Endothelial cell of coronary artery (primary cell): ENCODE measurements around the gene MAN1A1. TPM values are rescaled to one million over a fixed set of nuclear protein-coding genes. Genes with fewer than 3 reads are reported as not detected.

Experiments used
- total RNA-seq: library from RNA; depleted of rRNA; stranded (reverse); fragments of >200 nt; gene quantifications from 2 replicates; pipeline ENCODE4 v1.2.3, GENCODE V29; 2014

Gene MAN1A1
- total RNA-seq: 19.2 and 22.7 TPM in 2 replicates

DNA sequence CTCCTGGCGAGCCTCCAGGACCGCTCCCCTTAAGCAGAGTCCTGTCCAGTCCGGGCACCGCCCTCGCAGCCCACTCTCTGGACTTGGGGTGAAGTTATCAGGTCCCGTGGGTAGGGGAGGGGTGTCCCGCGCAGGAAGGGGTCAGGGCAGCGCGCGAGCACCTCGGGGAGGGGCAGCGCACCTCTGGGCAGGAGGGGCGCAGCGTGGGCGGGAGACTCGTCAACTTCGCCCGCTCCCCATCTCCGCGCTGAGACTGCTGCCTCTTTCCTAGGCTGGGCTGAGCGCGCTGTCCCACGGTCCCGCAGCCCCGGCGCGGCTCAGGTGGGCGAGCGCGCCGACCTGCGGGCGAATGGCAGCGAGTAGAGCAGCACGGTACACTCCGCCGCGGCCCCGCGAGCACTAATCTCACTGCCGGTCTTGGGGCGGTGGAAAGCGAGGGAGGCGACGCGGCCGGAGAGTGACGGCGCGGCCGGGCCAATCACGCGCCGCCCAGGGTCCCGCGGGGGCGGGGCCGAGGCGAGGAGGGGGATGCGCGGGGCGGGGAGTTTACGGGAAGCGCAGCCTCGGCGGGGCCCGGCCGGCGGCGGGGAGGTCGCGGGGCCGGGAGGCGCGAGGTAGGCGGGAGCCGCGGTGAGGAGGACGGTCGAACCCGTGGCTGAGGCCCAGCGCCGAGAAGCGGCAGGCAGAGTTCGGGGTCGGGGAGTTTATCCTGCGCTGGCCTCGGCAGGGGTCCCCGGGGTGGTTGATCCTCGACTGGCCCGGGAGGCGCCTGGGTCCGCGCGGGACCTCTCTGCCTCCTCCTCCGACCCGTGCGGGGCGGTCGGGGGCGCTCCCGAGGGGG, at the start of gene MAN1A1:
TSS of gene MAN1A1 (minus strand) at position 401 of the 841 bp plus-strand sequence. CDS start 696 bp downstream, outside the sequence.

